Left ventricle myocardium inferior (tissue), 1 donor: ENCODE results near the gene P2RX2. TPM values are rescaled to one million over a fixed set of nuclear protein-coding genes. Genes with fewer than 3 reads are reported as not detected.

Experiments used
- DNase-seq: peaks from one replicate; pipeline ENCODE4 v3.0.0-alpha.2; 2020
- H3K27ac ChIP-seq: fragments of 200-600 bp; replicated peaks from 2 replicates; pipeline ENCODE4 v1.8.0; 2021
- H3K27me3 ChIP-seq: fragments of 200-600 bp; 2 replicates; pipeline ENCODE4 v1.8.0; 2021; ENCODE audit warnings: low read depth
- H3K36me3 ChIP-seq: fragments of 200-600 bp; 2 replicates; pipeline ENCODE4 v1.8.0; 2021
- H3K4me1 ChIP-seq: fragments of 200-600 bp; 2 replicates; pipeline ENCODE4 v1.8.0; 2021
- H3K4me3 ChIP-seq: fragments of 200-600 bp; 2 replicates; pipeline ENCODE4 v1.8.0; 2021; ENCODE audit warnings: mild to moderate bottlenecking, moderate library complexity
- H3K9me3 ChIP-seq: fragments of 200-600 bp; replicated peaks from 2 replicates; pipeline ENCODE4 v1.8.0; 2021
- CTCF ChIP-seq: fragments of 200-600 bp; IDR thresholded peaks from 2 replicates; pipeline ENCODE4 v1.8.0; 2021; ENCODE audit warnings: antibody characterized with exemption, mild to moderate bottlenecking, borderline replicate concordance
- intact Hi-C: fragments of 100-400 bp; cut with micrococcal nuclease; formaldehyde crosslinking; loops from one replicate; pipeline ENCODE4 v1.11.0; 2022
- total RNA-seq: library from RNA; stranded (reverse); fragmentation: NEBNext Ultra II Directional; extraction: Animal tissue kit (Norgen Biotek cat#: 25700); gene quantifications from one replicate; pipeline ENCODE4 v1.2.1, GENCODE V29; 2021
- donor health status: DM: no; HTN: yes; CAD: no; lungs with severe emphysema.

The P2RX2 gene
- total RNA-seq, 1 donor from 2014 or later: not detected

DNA sequence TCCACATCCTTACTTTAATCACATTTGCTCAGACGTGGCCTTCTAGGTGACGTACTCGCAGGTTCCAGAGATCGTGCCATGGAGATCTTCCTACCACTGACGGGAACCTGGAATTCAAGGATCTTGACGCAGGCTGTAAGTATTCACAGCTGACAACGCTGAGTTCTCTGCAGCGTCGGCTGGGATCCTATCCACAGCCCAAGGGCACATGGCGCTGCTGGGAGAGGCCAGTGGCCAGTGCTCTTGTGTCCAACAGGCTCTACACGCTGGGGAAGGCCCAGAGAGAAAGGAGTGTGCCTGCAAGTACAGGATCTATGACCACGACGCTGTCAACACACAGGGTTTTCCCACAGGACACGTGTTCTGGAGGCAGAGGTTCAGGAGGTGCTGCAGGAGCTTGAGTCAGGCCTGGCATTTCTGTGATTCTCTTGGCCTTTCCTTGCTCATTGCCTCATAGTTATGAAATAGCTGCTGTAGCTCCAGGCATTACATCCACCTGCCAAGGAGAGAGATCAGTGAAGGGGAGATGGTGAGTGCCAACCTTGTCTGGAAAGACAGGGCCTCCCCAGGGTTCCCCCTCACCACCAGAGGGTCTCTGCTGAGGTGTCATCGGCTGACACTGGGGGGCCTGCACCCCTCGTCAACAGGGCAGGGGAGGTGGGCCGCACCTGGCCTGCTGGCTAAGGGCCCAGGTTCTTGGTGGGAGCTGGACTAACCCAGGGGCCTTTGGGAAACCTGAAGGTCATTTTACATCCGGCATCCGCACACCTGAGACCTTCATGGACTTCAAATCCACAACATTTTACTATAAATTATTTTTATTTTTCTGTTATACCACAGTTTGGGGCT lies 29.5 kb upstream of the P2RX2 start:
- H3K27me3 ChIP-seq: peaks cover 26% of the 10 kb centered on the region
- DNase-seq: no peak
- H3K36me3 ChIP-seq: no peaks in the 10 kb centered on the region
- H3K27ac ChIP-seq: no peak overlapping the region
- peaks cover 4% of the 10 kb centered on the region for H3K9me3 ChIP-seq
- H3K4me3 ChIP-seq: no peak overlapping the region
- TF ChIP-seq CTCF: no peak
- peaks cover 7% of the 10 kb centered on the region for H3K4me1 ChIP-seq
- intact Hi-C loops: no loop called here

- intact Hi-C loops: no loop called here
- Histone ChIP-seq H3K4me3 (no peak overlapping the region), H3K9me3 (peaks cover 4% of the 10 kb centered on the region), H3K36me3 (no peaks in the 10 kb centered on the region), H3K27me3 (peaks cover 46% of the 10 kb centered on the region), H3K27ac (no peak overlapping the region), H3K4me1 (peaks cover 9% of the 10 kb centered on the region)
- TF ChIP-seq CTCF: no peak
- DNase-seq: no peak
Measured at GRCh38 chr12:132591107-132591935, 27.3 kb upstream of the P2RX2 start.

- no peak overlapping the region for H3K27ac ChIP-seq
- no peak for DNase-seq
- no peak overlapping the region for H3K4me3 ChIP-seq
- H3K27me3 ChIP-seq: peaks cover 57% of the 10 kb centered on the region
- H3K9me3 ChIP-seq: peaks cover 4% of the 10 kb centered on the region
- intact Hi-C loops: no loop called here
- no peak for TF ChIP-seq CTCF
- peaks cover 10% of the 10 kb centered on the region for H3K4me1 ChIP-seq
- H3K36me3 ChIP-seq: no peaks in the 10 kb centered on the region
Measured at GRCh38 chr12:132592282-132592970, 26.1 kb upstream of the P2RX2 start.

DNA sequence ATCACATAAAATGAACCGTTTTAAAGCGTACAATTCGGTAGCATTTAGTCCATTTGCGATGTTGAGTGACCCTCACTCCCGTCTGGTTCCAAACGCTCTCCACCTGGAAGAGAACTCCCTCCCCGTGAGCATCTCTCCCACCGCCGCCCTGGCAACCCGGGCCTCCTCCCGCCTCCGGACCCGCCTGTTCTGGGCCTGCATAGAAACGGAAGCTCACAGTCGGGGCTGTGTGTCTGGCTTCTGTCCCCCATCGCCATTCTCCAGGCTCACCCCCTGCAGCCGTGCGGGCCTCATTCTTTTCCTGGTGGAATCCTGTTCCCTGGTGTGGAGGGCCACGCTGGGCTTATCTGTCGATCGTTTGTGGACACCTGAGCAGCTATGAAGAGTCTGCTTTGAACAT lies 25.5 kb upstream of the P2RX2 start:
- no peak overlapping the region for H3K4me3 ChIP-seq
- intact Hi-C loops: no loop called here
- no peak overlapping the region for H3K27ac ChIP-seq
- H3K36me3 ChIP-seq: no peaks in the 10 kb centered on the region
- TF ChIP-seq CTCF: no peak
- H3K27me3 ChIP-seq: peaks cover 60% of the 10 kb centered on the region
- DNase-seq: no peak
- peaks cover 14% of the 10 kb centered on the region for H3K4me1 ChIP-seq
- peaks cover 4% of the 10 kb centered on the region for H3K9me3 ChIP-seq

DNA sequence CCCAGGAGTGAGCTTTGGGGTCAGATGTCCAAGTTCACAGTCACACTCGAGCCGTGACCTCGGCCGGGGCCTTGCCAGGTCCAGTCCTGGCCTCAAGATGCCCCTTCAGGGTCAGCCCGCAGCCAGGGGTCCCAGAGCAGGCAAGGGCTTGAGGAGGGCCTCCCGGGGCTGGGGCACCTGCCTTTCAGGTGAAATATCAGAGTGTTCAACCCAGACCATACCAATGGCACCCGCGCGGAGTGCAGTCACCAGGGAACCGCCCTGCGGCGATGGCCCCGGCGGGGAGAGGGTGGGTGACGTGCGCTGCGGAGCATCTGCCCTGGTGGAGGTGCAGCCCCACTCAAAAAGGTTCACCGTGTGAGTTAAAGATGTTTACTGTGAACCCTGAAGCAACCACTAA lies 25.1 kb upstream of the P2RX2 start:
- Histone ChIP-seq H3K4me3 (peak overlapping the region; percentile 33), H3K27ac (no peak overlapping the region), H3K4me1 (peaks cover 14% of the 10 kb centered on the region), H3K36me3 (no peaks in the 10 kb centered on the region), H3K27me3 (peaks cover 61% of the 10 kb centered on the region), H3K9me3 (peaks cover 4% of the 10 kb centered on the region)
- intact Hi-C loops: no loop called here
- no peak for DNase-seq
- no peak for TF ChIP-seq CTCF
